DMS53 (cell line): ENCODE measurements around the gene PSMD9.
A peak's percentile ranks its signal among the peaks of the same experiment; 100 is the strongest.

Source experiments
- DNase-seq: peaks from one replicate; lab custom pipeline; 2025; lab: John Stamatoyannopoulos, UW

Gene PSMD9

DNA sequence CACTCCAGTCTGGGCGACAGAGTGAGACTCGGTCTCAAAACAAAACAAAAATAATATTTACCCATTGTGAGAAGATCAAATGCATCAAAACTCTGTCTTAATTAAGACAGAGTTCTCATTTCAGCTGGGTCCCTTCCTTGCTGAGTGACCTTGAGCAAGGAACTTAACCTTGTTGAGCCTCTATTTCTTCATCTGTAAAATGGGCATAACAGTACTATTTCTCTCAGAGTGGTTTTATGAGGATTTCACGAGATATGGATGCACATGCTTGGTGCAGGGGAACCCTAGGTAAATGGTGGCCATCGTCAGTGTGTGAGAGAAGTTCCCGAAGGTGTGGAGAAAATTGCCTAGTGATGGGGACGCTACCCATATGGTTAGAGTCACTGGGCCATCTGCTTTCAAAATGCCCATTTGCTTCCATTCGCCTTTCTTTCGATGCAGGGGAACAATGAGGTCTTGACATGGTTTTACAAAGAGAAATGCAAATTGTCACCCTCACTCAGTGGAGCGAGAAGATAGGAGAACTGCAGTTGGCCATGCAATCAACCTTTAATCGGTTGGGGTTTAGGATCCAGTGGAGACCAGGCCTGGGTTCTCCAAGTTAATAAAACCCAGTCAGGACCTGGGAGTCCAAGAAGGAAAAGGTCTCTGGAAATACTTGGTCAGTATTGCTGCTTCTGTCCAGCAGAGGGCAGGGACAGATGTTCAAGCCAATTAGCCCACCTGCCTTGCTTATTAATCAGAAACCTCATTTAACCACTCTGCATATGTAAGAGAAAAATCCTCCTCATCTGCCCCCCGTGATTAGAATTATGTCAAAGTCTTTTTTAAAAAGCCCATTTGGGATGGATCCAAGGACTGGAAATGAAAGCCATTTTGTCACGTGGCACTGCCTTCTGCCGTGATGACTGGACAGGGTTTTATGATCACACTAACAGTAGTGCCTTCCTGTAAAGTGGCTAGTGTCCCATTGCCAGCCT, 67.0 kb downstream of the PSMD9 start:
- peak; percentile 37 for DNase-seq

DNA sequence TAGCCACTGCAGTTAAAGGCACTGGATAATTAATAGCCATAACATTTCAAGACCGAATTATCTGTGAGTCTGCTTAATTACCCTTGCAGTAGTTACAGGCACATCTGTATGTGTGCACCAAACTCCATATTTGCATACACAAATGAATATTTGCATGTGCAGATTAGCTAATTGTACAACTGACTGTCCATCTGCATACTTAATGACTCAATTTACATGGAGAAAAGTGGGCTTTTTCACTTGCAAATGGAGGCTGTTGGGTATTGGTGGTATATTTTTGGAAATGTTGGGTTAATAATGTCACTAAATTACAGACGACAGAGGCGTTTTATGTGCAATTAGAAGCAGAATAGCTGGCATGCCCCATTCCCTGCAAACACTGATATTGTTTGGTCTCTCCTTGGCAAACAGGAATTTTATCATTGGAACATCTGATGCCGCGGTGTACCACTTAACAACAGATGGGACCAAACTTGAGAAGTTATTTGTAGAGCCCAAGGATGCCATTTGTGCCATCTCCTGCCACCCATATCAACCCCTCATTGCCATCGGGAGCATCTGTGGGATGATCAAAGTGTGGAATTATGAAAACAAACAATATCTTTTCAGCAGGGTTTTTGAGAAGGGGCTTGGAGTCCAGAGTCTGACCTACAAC, 69.4 kb downstream of the PSMD9 start:
- no peak for DNase-seq

DNA sequence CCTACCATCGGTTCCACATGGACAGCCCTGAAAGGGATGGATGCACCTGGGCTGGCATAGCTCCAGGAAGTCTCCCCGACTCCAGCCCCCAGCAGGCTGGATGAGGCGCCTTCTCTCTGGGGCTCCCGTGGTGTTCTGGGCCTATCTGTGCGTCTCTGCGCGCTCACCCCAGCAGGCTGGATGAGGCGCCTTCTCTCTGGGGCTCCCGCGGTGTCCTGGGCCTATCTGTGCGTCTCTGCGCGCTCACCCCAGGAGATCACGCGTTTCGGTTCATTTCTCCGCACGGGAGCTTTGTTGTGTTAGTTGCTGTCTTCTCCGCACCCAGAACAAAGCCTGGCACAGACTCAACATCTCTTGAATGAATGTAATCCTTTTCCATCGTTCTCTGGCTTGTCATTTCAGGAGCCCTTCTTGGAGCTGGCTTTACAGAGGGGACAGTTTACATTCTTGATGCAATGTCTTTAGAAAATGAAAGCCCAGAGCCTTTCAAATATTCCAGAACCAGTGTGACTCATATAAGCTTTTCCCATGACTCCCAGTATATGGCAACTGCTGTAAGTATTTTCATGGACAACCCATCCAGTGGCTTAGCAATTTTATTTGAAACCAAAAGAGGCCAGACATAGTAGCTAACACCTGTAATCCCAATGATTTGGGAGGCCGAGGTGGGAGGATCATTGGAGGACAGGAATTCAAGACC, 70.1 kb downstream of the PSMD9 start:
- peak; percentile 72 for DNase-seq

DNA sequence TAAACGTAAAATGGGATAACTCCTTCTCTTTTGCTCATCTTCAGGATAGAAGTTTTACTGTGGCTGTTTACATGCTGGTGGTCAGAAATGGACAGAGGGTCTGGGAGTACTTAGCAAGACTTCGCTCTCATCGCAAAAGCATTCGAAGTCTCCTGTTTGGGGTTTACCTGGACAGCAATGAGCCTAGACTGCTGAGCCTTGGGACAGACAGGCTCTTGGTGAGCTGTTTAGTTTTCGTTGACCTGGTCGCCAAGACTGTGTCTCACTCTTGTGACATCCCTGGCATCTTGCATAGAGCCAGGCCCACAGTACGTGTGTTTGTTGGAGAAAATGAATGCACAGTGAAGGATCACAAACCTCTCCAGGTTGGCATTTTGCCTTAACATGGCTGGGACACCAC, 72.0 kb downstream of the PSMD9 start:
- DNase-seq = no peak

DNA sequence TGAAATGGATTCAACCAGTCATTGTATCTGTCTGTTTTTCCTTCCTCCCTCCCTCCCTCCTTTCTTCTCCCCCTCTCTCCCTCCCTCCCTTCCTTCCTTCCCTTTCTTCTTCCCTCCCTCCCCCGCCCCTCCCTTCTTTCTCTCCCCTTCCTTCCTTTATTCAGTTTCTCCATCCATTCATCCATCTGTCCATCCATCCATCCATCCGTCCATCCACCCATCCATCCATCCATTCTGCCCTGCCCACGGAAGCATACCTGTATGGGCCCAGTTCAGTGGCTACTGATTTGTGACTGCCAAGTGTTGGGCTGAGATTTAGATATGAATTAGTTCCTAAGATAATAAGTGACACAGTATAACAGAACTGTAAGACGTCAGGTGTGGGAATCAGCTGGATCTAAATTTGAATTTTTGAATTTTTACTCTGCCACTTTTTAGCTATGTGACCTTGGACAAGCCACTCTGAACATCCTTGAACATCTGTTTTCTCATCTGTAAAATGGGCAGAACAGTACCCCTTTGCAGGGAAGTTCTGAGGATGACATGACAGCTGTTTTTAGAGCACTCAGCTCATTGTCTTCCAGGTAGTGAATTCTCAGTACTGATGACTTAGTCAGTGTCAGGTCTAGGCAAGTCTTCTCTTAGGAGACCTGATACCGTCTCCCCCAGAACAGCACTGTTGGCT, 72.7 kb downstream of the PSMD9 start:
- no peak for DNase-seq

DNA sequence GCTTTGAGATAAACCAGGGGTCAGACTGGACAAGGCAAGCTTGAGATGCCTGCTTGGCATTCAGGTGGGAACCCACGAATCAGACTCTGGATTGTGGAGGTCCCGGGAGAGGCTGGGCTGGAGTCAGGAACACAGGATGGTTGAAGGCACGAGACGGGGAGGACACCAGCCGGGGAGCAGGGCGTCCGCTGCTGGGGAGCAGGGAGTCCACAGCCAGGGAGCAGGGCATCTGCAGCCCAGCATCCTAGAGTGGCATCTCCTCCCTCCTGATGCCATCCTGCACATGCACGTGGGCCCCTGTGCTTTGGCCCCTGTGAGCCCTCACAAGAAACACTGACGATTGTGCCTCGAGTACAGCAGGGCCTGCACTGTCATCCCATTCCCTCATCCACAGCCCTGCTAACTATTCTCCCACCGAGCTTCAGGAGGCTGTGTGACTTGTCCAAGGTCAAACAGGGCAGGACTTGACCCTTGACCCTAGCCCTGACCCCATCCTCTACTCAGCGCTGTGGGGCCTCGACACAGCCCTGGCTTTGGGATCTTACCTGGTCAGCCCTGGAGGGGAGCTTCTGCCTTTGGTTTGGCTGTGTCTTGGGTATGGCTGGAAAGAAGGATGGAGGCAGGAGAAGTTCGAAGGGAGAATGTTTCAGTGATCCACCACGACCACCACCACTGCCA, 74.9 kb downstream of the PSMD9 start:
- DNase-seq = no peak

DNA sequence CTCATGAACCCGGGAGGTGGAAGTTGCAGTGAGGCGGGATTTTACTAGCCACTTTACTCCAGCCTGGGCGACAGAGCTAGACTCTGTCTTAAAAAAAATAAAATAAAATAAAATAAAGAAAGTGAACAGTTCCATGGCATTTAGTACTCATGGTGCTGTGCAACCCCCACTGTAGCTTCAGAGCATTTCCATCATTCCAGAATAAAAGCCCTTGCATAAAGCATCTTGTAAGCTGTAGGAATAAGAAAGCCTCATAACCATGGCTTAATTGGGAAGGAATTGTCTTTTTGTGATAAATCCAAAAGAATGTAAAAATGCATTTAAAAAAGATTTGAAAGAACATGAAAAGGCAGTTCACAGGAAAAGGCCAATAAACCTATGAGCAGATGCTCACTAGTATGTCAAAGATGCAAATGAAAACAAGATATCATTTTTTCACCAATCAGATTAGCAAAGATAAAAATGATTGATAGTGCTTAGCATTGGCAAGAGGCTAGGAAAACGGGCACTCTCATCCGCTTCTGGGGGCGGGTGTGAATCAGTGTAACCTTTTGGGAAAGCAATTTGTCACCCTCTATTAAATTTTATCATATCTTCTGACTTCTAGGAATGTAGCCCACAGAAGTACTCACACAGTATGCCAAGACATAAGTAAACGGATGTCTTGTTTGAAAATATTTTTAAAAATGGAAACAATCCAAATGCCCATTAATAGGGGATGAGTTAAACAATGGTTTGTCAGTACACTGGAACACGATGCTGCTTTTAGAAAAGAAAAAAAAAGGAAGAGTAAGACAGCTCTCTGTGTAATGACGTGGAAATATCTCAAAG, 76.4 kb downstream of the PSMD9 start:
- no peak for DNase-seq

DNA sequence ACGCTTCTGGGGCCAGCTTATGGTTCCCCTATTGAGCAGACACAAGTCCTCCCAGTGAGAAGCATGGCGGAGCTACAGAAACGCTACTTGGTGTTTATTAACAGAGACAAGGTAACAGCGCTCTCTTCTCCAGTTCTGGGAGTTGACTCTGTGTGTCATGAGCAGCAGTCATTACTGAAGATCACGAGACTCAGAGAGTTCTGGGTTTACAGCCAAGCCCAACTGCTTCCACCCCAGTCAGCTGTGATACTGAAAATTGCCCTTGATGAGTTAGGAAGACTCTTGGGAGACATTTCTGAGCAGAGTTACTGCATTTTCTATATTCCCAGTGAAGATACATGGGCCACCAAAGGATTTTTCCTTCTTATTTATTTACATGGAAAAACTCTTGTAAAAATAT, 78.4 kb downstream of the PSMD9 start:
- no peak for DNase-seq
